ENCODE measurements around the gene NEK6.

Gene NEK6

GRCh38 chr9:124347206-124347967 lies 89.6 kb downstream of the NEK6 start:
- H3K4me3 ChIP-seq (replicated peaks; ENCODE audit: insufficient read depth, low read length), result no peak overlapping the region
- no peak for TF ChIP-seq SPI1 (IDR thresholded peaks at IDR 0.05; ENCODE audit: borderline replicate concordance, low read depth)
- no peak for TF ChIP-seq REST (IDR thresholded peaks at IDR 0.05; ENCODE audit: insufficient replicate concordance, low read depth)
- no peak for TF ChIP-seq GABPA (IDR thresholded peaks at IDR 0.05; ENCODE audit: low read depth)
- TF ChIP-seq CTCF (IDR thresholded peaks at IDR 0.05; ENCODE audit: insufficient read depth, low read length), result no peak
- TF ChIP-seq POLR2AphosphoS5 (IDR thresholded peaks at IDR 0.05; ENCODE audit: low read depth), result no peak; the same call in 1 of the 2 replicates
- peak overlapping the region; percentile 34; the same call in 1 of the 2 replicates for H3K27ac ChIP-seq (replicated peaks)
- DNase-seq (ENCODE audit: low read depth in 1 of 2, low spot score in 1 of 2), result no peak
- no peaks in the 10 kb centered on the region for H3K27me3 ChIP-seq (ENCODE audit: insufficient read depth, poor library complexity, severe bottlenecking)

- no peak overlapping the region for H3K4me3 ChIP-seq (replicated peaks; ENCODE audit: insufficient read depth, low read length)
- no peak overlapping the region for H3K27ac ChIP-seq (replicated peaks)
- DNase-seq (ENCODE audit: low read depth in 1 of 2, low spot score in 1 of 2), result no peak
- TF ChIP-seq SPI1 (IDR thresholded peaks at IDR 0.05; ENCODE audit: borderline replicate concordance, low read depth) (no peak), POLR2AphosphoS5 (IDR thresholded peaks at IDR 0.05; ENCODE audit: low read depth) (no peak; the same call in 1 of the 2 replicates), GABPA (IDR thresholded peaks at IDR 0.05; ENCODE audit: low read depth) (no peak)
- H3K27me3 ChIP-seq (ENCODE audit: insufficient read depth, poor library complexity, severe bottlenecking), result no peaks in the 10 kb centered on the region
These were observed 90.2 kb downstream of the NEK6 start for GRCh38 chr9:124347968-124348358.

- no peak for TF ChIP-seq REST (IDR thresholded peaks at IDR 0.05; ENCODE audit: insufficient replicate concordance, low read depth)
- DNase-seq (ENCODE audit: low read depth in 1 of 2, low spot score in 1 of 2), result no peak
- H3K4me3 ChIP-seq (replicated peaks; ENCODE audit: insufficient read depth, low read length), result no peak overlapping the region
- H3K27ac ChIP-seq (replicated peaks), result no peak overlapping the region; the same call in 1 of the 2 replicates
- no peaks in the 10 kb centered on the region for H3K27me3 ChIP-seq (ENCODE audit: insufficient read depth, poor library complexity, severe bottlenecking)
These were observed 90.6 kb downstream of the NEK6 start for GRCh38 chr9:124348363-124348762.

GRCh38 chr9:124348831-124349230 lies 91.1 kb downstream of the NEK6 start:
- no peak for DNase-seq (ENCODE audit: low read depth in 1 of 2, low spot score in 1 of 2)
- no peak overlapping the region; the same call in 1 of the 2 replicates for H3K27ac ChIP-seq (replicated peaks)

More at GRCh38 chr9:124348831-124349230, 91.1 kb downstream of the NEK6 start:
- no peak overlapping the region for H3K4me3 ChIP-seq (replicated peaks; ENCODE audit: insufficient read depth, low read length)
- no peaks in the 10 kb centered on the region for H3K27me3 ChIP-seq (ENCODE audit: insufficient read depth, poor library complexity, severe bottlenecking)
- TF ChIP-seq SPI1 (IDR thresholded peaks at IDR 0.05; ENCODE audit: borderline replicate concordance, low read depth), result no peak
- no peak for TF ChIP-seq CTCF (IDR thresholded peaks at IDR 0.05; ENCODE audit: insufficient read depth, low read length)
- TF ChIP-seq POLR2AphosphoS5 (IDR thresholded peaks at IDR 0.05; ENCODE audit: low read depth), result no peak
- no peak for TF ChIP-seq GABPA (IDR thresholded peaks at IDR 0.05; ENCODE audit: low read depth)
- TF ChIP-seq REST (IDR thresholded peaks at IDR 0.05; ENCODE audit: insufficient replicate concordance, low read depth), result no peak
